ENCODE results near the gene ANKDD1B. TPM values are rescaled to one million over a fixed set of nuclear protein-coding genes. Genes with fewer than 3 reads are reported as not detected.

The ANKDD1B gene
- total RNA-seq, 6 experiments from 2014 or later = 0.17 to 0.26 TPM; not detected in 4

GRCh38 chr5:75712091-75712490, 100.8 kb downstream of the ANKDD1B start:
- 79% methylated on average over 2 of the region's 2 CpGs for WGBS (ENCODE audit: insufficient coverage, low coverage, low lambda C conversion rate, missing lambda C conversion rate)
- Histone ChIP-seq H3K4me1 (peaks cover 0 to 11% (median 3%) of the 10 kb centered on the region in 4 donors), H3K9me3 (no peaks in the 10 kb centered on the region), H3K27me3 (no peaks in the 10 kb centered on the region), H3K4me3 (no peak overlapping the region), H3K27ac (no peak overlapping the region), H3K36me3 (no peaks in the 10 kb centered on the region)
- ATAC-seq (no peak), DNase-seq (no peak)
- TF ChIP-seq CTCF (IDR thresholded peaks at IDR 0.05) (no peak), POLR2A (IDR thresholded peaks at IDR 0.05) (no peak)
- intact Hi-C loops (cut with DNase I) = no loop called here

GRCh38 chr5:75716715-75717081, 105.4 kb downstream of the ANKDD1B start:
- no peak for ATAC-seq
- intact Hi-C loops (cut with DNase I) = no loop called here
- no peak for DNase-seq
- Histone ChIP-seq H3K4me3 (peak overlapping the region; percentile 64 to 79 (median 75)), H3K27me3 (no peaks in the 10 kb centered on the region), H3K36me3 (no peaks in the 10 kb centered on the region), H3K9me3 (no peaks in the 10 kb centered on the region), H3K4me1 (peaks cover 0 to 22% (median 3%) of the 10 kb centered on the region in 4 donors), H3K27ac (peak overlapping the region; percentile 46 to 70 (median 56))
- TF ChIP-seq POLR2A (IDR thresholded peaks at IDR 0.05) = no peak
- TF ChIP-seq CTCF (IDR thresholded peaks at IDR 0.05) = no peak
- 0% methylated on average over 7 of the region's 7 CpGs for WGBS (ENCODE audit: insufficient coverage, low coverage, low lambda C conversion rate, missing lambda C conversion rate)

GRCh38 chr5:75717082-75717922, 106.0 kb downstream of the ANKDD1B start, which contains the start of gene POC5:
TSS of gene POC5 (minus strand) at chr5:75717437. CDS start at chr5:75712937, 4,500 bp downstream.
- H3K27me3 ChIP-seq = no peaks in the 10 kb centered on the region
- H3K4me3 ChIP-seq = peak within 1 kb of the TSS; percentile 64 to 79 (median 75)
- intact Hi-C loops (cut with DNase I) = no loop called here
- no peaks in the 10 kb centered on the region for H3K36me3 ChIP-seq
- DNase-seq = peak; percentile 95 to 98 (median 96)
- peaks cover 0 to 22% (median 3%) of the 10 kb centered on the region in 4 donors for H3K4me1 ChIP-seq
- peak within 1 kb of the TSS; percentile 46 to 70 (median 56) for H3K27ac ChIP-seq
- peak; percentile 96 to 97 (median 96) for ATAC-seq
- H3K9me3 ChIP-seq = no peaks in the 10 kb centered on the region
- 1% methylated on average over 27 of the region's 51 CpGs for WGBS (ENCODE audit: insufficient coverage, low coverage, low lambda C conversion rate, missing lambda C conversion rate)
- TF ChIP-seq POLR2A (IDR thresholded peaks at IDR 0.05) (peak; percentile 76), CTCF (IDR thresholded peaks at IDR 0.05) (no peak)

- WGBS (ENCODE audit: insufficient coverage, low coverage, low lambda C conversion rate, missing lambda C conversion rate) = 39% methylated on average over 5 of the region's 5 CpGs
- ATAC-seq = peak; percentile 33 to 51 (median 42)
- peak overlapping the region in 2 of 3 donors; percentile 27 to 56 for H3K27ac ChIP-seq
- no peak overlapping the region for H3K4me3 ChIP-seq
- peak in 2 of 3 donors; percentile 19 to 68 for DNase-seq
- intact Hi-C loops (cut with DNase I) = no loop called here
- H3K27me3 ChIP-seq = no peaks in the 10 kb centered on the region
- peaks cover 0 to 20% (median 3%) of the 10 kb centered on the region in 4 donors for H3K4me1 ChIP-seq
- TF ChIP-seq CTCF (IDR thresholded peaks at IDR 0.05) (no peak), POLR2A (IDR thresholded peaks at IDR 0.05) (no peak)
- H3K36me3 ChIP-seq = no peaks in the 10 kb centered on the region
- H3K9me3 ChIP-seq = no peaks in the 10 kb centered on the region
Observed at GRCh38 chr5:75720882-75721281, 109.6 kb downstream of the ANKDD1B start.

Small RNA genes lying within 50 kb of the gene (small RNA-seq; reads per million reads assigned to genes)
- 0 reads per million in 2 experiments for gene RNU6-680P

Other genes starting within 250 kb of the ANKDD1B start
- gene CERT1, start 99.8 kb upstream of the ANKDD1B start, total RNA-seq = 10 to 100 TPM; 14.6 to 25.5 (median 19.7) TPM
- 10 to 100 TPM; 11.5 to 16.3 (median 14.1) TPM for gene POLK, start 99.6 kb upstream of the ANKDD1B start, total RNA-seq
- 10 to 100 TPM in 1 of 6 experiments, 1 to 10 TPM in 5; 1.8 to 10.0 (median 2.8) TPM for gene POC5, start 106.0 kb downstream of the ANKDD1B start, total RNA-seq

Measured in right lobe of liver (tissue), 6 donors.